H7 (cell line): ENCODE measurements around the gene CARMIL3. TPM values are rescaled to one million over a fixed set of nuclear protein-coding genes. Genes with fewer than 3 reads are reported as not detected.

Experiments used
- DNase-seq: peaks from one replicate; pipeline ENCODE4 v3.0.0; 2012
- H3K27me3 ChIP-seq: 2 replicates; pipeline ENCODE4 v1.6.0; 2011; ENCODE audit warnings: mild to moderate bottlenecking, low read length; ENCODE audit not compliant: control insufficient read depth, insufficient read depth
- H3K36me3 ChIP-seq: replicated peaks from 2 replicates; pipeline ENCODE4 v1.5.1; 2011; ENCODE audit warnings: low read length; ENCODE audit not compliant: control insufficient read depth, insufficient read depth
- H3K4me3 ChIP-seq: 2 replicates; pipeline ENCODE4 v1.5.1; 2011; ENCODE audit warnings: low read depth, mild to moderate bottlenecking, control low read depth, low read length, moderate library complexity; ENCODE audit not compliant: insufficient read depth
- total RNA-seq: library from RNA; depleted of rRNA; stranded (reverse); fragments of >200 nt; shearing (Covaris generic); gene quantifications from 2 replicates; pipeline ENCODE4 v1.2.3, GENCODE V29; 2014

CARMIL3 gene
- total RNA-seq, 1 experiment from 2014 or later = 2.3 TPM

DNA sequence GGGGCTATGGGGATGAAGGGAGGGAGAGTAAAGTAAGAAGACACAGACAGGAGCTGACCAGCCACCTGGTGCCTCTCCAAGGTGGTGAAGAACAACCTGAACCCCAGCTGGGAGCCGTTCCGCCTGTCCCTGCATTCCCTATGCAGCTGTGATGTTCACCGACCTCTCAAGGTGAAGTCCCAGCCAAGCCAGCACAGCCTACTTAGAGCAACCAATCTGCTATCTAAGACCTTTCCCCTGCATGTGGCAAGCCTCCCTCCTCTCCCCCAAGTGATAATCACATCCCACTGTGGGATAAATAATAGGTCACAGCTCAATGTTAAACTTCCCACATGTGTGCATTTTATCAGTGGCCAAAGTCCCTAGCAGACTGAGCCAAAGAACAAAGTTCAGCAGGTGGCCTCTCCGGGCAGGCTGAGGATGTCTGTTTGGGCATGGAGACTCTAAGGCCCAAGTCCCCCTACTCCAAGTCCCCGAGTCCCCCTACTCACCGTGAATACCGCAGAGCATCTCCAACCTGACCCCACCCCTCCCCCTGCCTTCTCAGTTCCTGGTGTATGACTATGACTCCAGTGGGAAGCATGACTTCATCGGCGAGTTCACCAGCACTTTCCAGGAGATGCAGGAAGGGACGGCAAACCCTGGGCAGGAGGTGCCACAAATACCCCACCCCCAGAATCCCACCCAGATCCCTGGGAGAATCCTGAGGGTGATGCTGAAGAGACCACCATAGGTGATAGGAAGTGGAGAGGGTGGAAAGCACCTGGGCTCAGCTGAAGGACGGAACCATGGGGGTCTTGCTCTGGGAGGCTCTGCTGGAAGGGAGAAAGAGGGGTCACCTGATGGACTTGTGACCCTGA is 23.0 kb downstream of the CARMIL3 start:
- Histone ChIP-seq H3K4me3 (no peak overlapping the region), H3K36me3 (no peaks in the 10 kb centered on the region), H3K27me3 (no peaks in the 10 kb centered on the region; the same call in 1 of the 2 replicates)
- DNase-seq = no peak

DNA sequence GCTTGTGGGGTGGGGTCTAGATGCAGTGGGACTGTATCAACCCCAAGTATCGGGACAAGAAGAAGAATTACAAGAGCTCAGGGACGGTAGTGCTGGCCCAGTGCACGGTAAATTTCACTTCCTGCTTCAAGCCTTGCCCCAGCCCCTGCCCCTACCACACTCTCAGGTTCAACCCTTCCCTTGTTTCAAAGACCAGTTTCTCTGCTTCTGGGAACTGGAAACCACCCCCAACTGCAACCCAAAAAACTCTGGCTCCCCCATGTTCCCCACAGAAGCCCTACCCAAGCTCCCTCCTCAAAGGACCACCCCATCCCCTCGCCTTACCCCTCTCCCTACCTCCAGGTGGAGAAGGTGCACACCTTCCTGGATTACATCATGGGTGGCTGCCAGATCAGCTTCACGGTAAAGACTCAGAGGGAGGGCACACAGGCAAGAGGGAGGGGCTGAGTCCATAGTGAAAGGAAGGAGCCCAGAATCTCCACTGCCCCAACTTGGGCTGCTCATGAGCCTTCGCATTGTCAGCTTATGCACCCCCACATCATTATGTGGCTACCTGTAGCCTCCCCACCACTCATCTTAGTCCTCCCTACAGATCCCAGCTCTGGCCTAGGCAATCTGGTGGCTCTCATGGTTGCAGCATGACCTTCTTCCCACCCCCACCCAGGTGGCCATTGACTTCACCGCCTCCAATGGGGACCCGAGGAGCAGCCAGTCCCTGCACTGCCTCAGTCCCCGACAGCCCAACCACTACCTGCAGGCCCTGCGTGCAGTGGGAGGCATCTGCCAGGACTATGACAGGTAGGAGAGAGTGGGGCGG is 23.9 kb downstream of the CARMIL3 start:
- peak; percentile 52 for DNase-seq
- Histone ChIP-seq H3K27me3 (peaks cover 4% of the 10 kb centered on the region; the same call in 1 of the 2 replicates), H3K36me3 (no peaks in the 10 kb centered on the region), H3K4me3 (no peak overlapping the region)

DNA sequence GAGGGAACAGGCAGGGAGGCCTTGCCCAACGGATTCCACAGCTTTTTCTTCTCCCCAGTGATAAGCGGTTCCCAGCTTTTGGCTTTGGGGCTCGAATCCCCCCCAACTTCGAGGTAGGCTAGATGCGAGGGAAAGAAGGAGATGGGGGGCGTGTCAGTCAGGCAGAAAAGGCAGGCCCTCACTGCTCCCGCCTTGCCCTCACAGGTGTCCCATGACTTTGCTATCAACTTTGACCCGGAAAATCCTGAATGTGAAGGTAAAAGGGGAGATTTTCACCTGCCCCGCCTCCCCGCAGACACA is 24.4 kb downstream of the CARMIL3 start:
- no peak overlapping the region for H3K4me3 ChIP-seq
- H3K36me3 ChIP-seq = no peaks in the 10 kb centered on the region
- peak; percentile 53 for DNase-seq
- peaks cover 4% of the 10 kb centered on the region; the same call in 1 of the 2 replicates for H3K27me3 ChIP-seq

DNA sequence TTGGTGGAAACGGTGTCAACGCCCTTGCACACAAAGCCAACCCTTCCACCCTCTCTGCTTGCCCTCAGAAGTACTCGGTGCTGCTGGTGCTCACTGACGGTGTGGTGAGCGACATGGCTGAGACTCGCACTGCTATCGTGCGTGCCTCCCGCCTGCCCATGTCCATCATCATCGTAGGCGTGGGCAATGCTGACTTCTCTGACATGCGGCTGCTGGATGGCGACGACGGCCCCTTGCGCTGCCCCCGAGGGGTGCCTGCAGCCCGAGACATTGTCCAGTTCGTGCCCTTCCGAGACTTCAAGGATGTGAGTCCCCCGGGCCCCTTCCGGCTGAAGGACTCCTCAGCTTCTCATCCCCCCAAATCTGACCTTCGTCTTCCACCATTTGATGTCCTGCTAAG is 25.3 kb downstream of the CARMIL3 start:
- H3K4me3 ChIP-seq = no peak overlapping the region
- no peak for DNase-seq
- H3K27me3 ChIP-seq = peaks cover 11% of the 10 kb centered on the region; the same call in 1 of the 2 replicates
- H3K36me3 ChIP-seq = no peaks in the 10 kb centered on the region

- DNase-seq = peak; percentile 48
- H3K27me3 ChIP-seq = peaks cover 19% of the 10 kb centered on the region
- no peak overlapping the region for H3K4me3 ChIP-seq
- no peaks in the 10 kb centered on the region for H3K36me3 ChIP-seq
These were observed 26.3 kb downstream of the CARMIL3 start for GRCh38 chr14:24078146-24078545.

DNA sequence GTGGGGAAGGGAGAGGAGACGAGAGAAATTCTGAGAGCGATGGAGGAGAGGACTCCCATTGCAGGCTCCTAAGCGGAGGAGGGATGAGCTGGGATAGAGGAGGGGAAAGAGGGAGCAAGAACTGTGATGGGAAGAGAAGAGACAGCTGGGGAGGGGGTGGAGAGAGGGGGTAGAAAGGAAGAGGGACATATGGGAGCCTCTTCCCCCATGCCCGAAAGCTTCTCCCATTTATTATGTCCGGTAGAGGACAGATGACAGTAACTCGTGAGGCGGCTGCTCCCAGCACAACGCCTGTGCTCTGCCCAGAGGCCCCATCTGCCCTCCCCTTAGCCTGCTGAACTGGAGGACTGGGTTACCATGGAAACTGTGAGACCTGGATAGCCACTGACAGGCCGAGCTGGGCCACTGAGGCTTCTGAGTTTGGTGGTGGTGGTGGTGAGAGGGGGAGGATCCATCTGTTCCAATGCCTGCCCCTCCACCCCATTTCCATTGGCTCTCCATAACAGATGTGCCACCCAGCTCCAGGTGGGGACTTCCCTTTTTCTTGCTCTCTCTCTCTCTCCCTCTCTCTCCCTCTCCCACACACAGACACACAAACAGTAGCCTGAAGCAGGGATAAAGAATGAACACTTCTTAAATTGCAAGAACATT is 27.8 kb downstream of the CARMIL3 start:
- H3K27me3 ChIP-seq = peaks cover 19% of the 10 kb centered on the region
- peak; percentile 91 for DNase-seq
- H3K36me3 ChIP-seq = no peaks in the 10 kb centered on the region
- H3K4me3 ChIP-seq = no peak overlapping the region

DNA sequence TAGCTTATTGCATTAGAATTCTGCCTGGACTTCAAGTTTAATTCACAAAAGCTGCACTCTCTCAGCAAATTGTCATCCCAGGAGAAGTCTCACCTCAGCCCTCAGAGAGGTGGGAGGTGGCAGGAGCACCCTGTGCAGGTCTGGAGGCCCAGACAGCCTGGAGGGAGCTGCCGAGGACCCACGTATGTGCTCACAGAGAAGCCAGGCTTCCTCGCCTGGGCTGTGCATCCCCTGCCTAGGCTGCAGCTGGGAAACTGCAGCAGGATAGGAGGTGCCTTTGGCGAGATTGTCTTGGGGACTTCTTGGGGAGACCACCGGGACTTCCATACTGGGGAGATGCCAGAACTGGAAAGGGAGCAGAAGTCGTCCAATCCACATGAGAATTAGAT is 28.3 kb downstream of the CARMIL3 start:
- DNase-seq = no peak
- H3K27me3 ChIP-seq = peaks cover 19% of the 10 kb centered on the region
- H3K36me3 ChIP-seq = no peaks in the 10 kb centered on the region
- H3K4me3 ChIP-seq = no peak overlapping the region

- DNase-seq = peak; percentile 94
- peaks cover 21% of the 10 kb centered on the region for H3K27me3 ChIP-seq
- no peaks in the 10 kb centered on the region for H3K36me3 ChIP-seq
- peak overlapping the region; percentile 75 for H3K4me3 ChIP-seq
These were observed 29.3 kb downstream of the CARMIL3 start for GRCh38 chr14:24080888-24081738.

DNA sequence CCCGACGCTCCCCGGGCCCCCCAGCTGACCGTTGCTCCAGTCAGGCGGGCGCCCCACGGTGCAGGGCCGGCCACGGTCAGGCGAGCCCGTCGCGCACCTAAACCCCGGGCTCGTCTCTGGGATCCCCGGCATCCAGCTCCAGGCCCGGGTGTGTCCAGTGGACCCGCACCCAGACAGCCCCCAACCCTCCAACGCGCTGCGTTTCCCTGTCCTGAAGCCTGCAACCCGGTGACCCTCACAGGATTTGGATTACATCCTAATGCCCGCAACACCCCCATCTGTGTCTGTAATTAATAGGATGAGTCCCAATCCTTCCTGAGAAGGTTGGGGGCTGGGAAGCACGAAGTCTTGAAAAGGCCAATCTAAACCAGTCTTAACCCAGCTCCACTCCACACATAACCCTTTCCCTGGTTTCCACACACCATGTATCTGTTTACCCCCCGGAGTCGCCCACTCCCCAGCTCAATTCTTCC is 30.0 kb downstream of the CARMIL3 start:
- peaks cover 21% of the 10 kb centered on the region for H3K27me3 ChIP-seq
- peak overlapping the region; percentile 75 for H3K4me3 ChIP-seq
- no peaks in the 10 kb centered on the region for H3K36me3 ChIP-seq
- DNase-seq = no peak

GRCh38 chr14:24082411-24083080 is 30.7 kb downstream of the CARMIL3 start:
- H3K4me3 ChIP-seq = no peak overlapping the region
- no peaks in the 10 kb centered on the region for H3K36me3 ChIP-seq
- DNase-seq = no peak
- peaks cover 21% of the 10 kb centered on the region for H3K27me3 ChIP-seq

DNA sequence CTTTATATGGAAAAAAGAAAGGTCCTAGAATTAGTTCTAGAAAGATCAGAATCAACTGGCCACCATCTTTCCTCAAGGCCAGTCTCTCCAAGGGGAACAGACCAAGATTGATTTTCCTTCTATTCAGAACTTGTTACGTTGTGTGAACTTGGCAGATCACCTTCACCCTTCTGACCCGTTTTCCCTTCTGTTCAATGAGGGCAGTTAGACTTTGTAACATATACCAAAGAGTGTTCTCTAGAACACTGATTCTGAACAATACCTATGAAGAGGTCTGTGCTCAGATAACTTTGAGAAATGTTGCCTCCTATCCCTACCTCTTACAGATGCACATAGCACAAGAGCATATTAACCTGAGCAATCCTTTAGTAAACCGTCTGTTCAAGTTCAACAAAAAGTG is 31.7 kb downstream of the CARMIL3 start:
- Histone ChIP-seq H3K36me3 (no peaks in the 10 kb centered on the region), H3K27me3 (peaks cover 21% of the 10 kb centered on the region), H3K4me3 (no peak overlapping the region)
- DNase-seq = no peak

GRCh38 chr14:24084440-24084839 is 32.6 kb downstream of the CARMIL3 start:
- DNase-seq = no peak
- H3K4me3 ChIP-seq = no peak overlapping the region
- H3K36me3 ChIP-seq = no peaks in the 10 kb centered on the region
- H3K27me3 ChIP-seq = peaks cover 21% of the 10 kb centered on the region

DNA sequence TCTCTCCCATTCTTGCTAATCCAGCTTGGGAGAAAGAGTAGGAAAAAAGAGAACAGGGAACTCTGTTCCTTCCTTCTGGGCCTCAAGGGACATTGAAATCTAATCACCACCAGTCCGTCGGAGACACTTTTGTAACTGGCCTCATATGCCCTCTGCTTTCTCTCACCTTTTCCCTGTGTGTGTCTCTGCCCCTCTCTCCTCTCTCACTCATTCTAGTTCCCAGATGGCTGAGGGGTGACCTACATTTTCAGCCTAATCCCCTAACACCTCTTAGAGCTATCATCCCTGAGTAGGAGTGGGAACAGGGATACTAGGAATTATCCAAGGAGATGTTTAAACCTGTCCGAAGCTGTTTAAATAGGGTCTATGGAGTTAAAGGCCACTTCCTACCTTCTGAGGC is 33.4 kb downstream of the CARMIL3 start:
- DNase-seq = no peak
- peaks cover 19% of the 10 kb centered on the region for H3K27me3 ChIP-seq
- no peaks in the 10 kb centered on the region for H3K36me3 ChIP-seq
- no peak overlapping the region for H3K4me3 ChIP-seq
